WTC11 (cell line): Measurements from ENCODE around the gene ABCC4. TPM values are rescaled to one million over a fixed set of nuclear protein-coding genes. Genes with fewer than 3 reads are reported as not detected.

Source experiments
- ATAC-seq: fragments of 200-7000 bp; cut with Tn5 transposase; 2 replicates; pipeline ENCODE4 v1.10.0; 2021; ENCODE audit warnings: mild to moderate bottlenecking, moderate library complexity
- CTCF ChIA-PET: fragments of 300-600 bp; sonication (Branson Sonifier 250); formaldehyde crosslinking; loops from one replicate; lab custom pipeline; 2021; ENCODE audit warnings: antibody characterized with exemption; lab: Charles Lee
- POLR2A ChIA-PET: fragments of 350-600 bp; sonication (Branson Sonifier 250); formaldehyde crosslinking; loops from one replicate; lab custom pipeline; 2021; ENCODE audit warnings: antibody characterized with exemption; lab: Charles Lee
- DNase-seq: peaks from one replicate; pipeline ENCODE4 v3.0.0; 2021; ENCODE audit warnings: low spot score
- H3K27ac Mint-ChIP-seq: 2 replicates; pipeline ENCODE4 v1.8.0; 2021; ENCODE audit warnings: mixed read lengths
- H3K27me3 Mint-ChIP-seq: 2 replicates; pipeline ENCODE4 v1.8.0; 2021; ENCODE audit warnings: low read depth, mild to moderate bottlenecking, moderate library complexity, mixed read lengths
- H3K36me3 Mint-ChIP-seq: 2 replicates; pipeline ENCODE4 v1.8.0; 2021; ENCODE audit warnings: mixed read lengths
- H3K4me1 Mint-ChIP-seq: 2 replicates; pipeline ENCODE4 v1.8.0; 2022; ENCODE audit warnings: mixed read lengths
- H3K4me3 Mint-ChIP-seq: 2 replicates; pipeline ENCODE4 v1.8.0; 2021; ENCODE audit warnings: mild to moderate bottlenecking, moderate library complexity, mixed read lengths
- H3K9me3 Mint-ChIP-seq: 2 replicates; pipeline ENCODE4 v1.8.0; 2021; ENCODE audit warnings: mixed read lengths
- ATF6 ChIP-seq: sonication (generic); formaldehyde crosslinking; IDR thresholded peaks from 2 replicates; pipeline ENCODE4 v1.8.1; 2023; ENCODE audit warnings: mild to moderate bottlenecking, missing genetic modification reagents
- FOXJ3 ChIP-seq: sonication (generic); formaldehyde crosslinking; IDR thresholded peaks from 2 replicates; pipeline ENCODE4 v1.9.0; 2021; ENCODE audit warnings: missing genetic modification reagents, mild to moderate bottlenecking, borderline replicate concordance
- GTF2I ChIP-seq: fragments of 250-450 bp; sonication (Bioruptor Pico); conservative IDR thresholded peaks from 2 replicates; pipeline ENCODE4 v1.4.0; 2021; ENCODE audit warnings: mild to moderate bottlenecking
- HMGA2 ChIP-seq: fragments of 250-450 bp; sonication (Bioruptor Pico); IDR thresholded peaks from 2 replicates; pipeline ENCODE4 v1.4.0; 2021; ENCODE audit warnings: mild to moderate bottlenecking, moderate library complexity
- IRF2 ChIP-seq: sonication (generic); formaldehyde crosslinking; IDR thresholded peaks from 2 replicates; pipeline ENCODE4 v1.8.0; 2022; ENCODE audit warnings: low read depth, missing genetic modification reagents, borderline replicate concordance
- JUN ChIP-seq: sonication (generic); formaldehyde crosslinking; IDR thresholded peaks from 2 replicates; pipeline ENCODE4 v1.8.0; 2023; ENCODE audit warnings: mild to moderate bottlenecking, missing genetic modification reagents
- KAT7 ChIP-seq: sonication (generic); formaldehyde crosslinking; IDR thresholded peaks from 2 replicates; pipeline ENCODE4 v1.8.1; 2023; ENCODE audit warnings: missing genetic modification reagents, mild to moderate bottlenecking, borderline replicate concordance
- NFYB ChIP-seq: sonication (generic); formaldehyde crosslinking; conservative IDR thresholded peaks from 2 replicates; pipeline ENCODE4 v1.8.0; 2022; ENCODE audit warnings: low read depth, missing genetic modification reagents
- NR2C2 ChIP-seq: sonication (generic); formaldehyde crosslinking; IDR thresholded peaks from 2 replicates; pipeline ENCODE4 v1.8.0; 2022; ENCODE audit warnings: mild to moderate bottlenecking, missing genetic modification reagents
- PRDM15 ChIP-seq: sonication (generic); formaldehyde crosslinking; IDR thresholded peaks from 2 replicates; pipeline ENCODE4 v1.8.0; 2022; ENCODE audit warnings: missing genetic modification reagents
- PRRX2 ChIP-seq: fragments of 250-450 bp; sonication (Bioruptor Pico); IDR thresholded peaks from 2 replicates; pipeline ENCODE4 v1.8.0; 2021; ENCODE audit warnings: mild to moderate bottlenecking
- RORB ChIP-seq: fragments of 250-450 bp; sonication (Bioruptor Pico); IDR thresholded peaks from 2 replicates; pipeline ENCODE4 v1.9.0; 2021; ENCODE audit warnings: mild to moderate bottlenecking
- SMAD4 ChIP-seq: sonication (generic); formaldehyde crosslinking; IDR thresholded peaks from 2 replicates; pipeline ENCODE4 v1.8.0; 2022; ENCODE audit warnings: mild to moderate bottlenecking, missing genetic modification reagents
- TCF7 ChIP-seq: sonication (generic); formaldehyde crosslinking; IDR thresholded peaks from 2 replicates; pipeline ENCODE4 v1.8.0; 2022; ENCODE audit warnings: mild to moderate bottlenecking, low read depth, missing genetic modification reagents, moderate library complexity
- ZBTB21 ChIP-seq: sonication (generic); formaldehyde crosslinking; IDR thresholded peaks from 2 replicates; pipeline ENCODE4 v1.8.1; 2023; ENCODE audit warnings: mild to moderate bottlenecking, missing genetic modification reagents, borderline replicate concordance
- total RNA-seq: library from RNA; stranded (reverse); gene quantifications from 3 replicates; pipeline ENCODE4 v1.2.3, GENCODE V29; 2021
- TF ChIP-seq, protein P1 (sequence below): sonication (generic); formaldehyde crosslinking; IDR thresholded peaks from 2 replicates; pipeline ENCODE4 v1.8.1; 2022; ENCODE audit warnings: low read depth, missing genetic modification reagents, borderline replicate concordance
- TF ChIP-seq, protein P2 (sequence below): sonication (generic); formaldehyde crosslinking; IDR thresholded peaks from 2 replicates; pipeline ENCODE4 v1.8.1; 2023; ENCODE audit warnings: mild to moderate bottlenecking, missing genetic modification reagents
- TF ChIP-seq, protein P3 (sequence below): sonication (generic); formaldehyde crosslinking; IDR thresholded peaks from 2 replicates; pipeline ENCODE4 v1.8.1; 2023; ENCODE audit warnings: mild to moderate bottlenecking, moderate library complexity, missing genetic modification reagents
- TF ChIP-seq, protein P4 (sequence below): sonication (generic); formaldehyde crosslinking; IDR thresholded peaks from 2 replicates; pipeline ENCODE4 v1.8.1; 2023; ENCODE audit warnings: mild to moderate bottlenecking, missing genetic modification reagents, moderate library complexity

Gene ABCC4
- total RNA-seq, 1 experiment from 2014 or later, result 7.2 TPM

- no peaks in the 10 kb centered on the region for H3K9me3 Mint-ChIP-seq
- ATAC-seq, result no peak
- no peak for DNase-seq
- TF ChIP-seq FOXJ3 (CRISPR knock-in tag) (no peak), NR2C2 (no peak)
- TF ChIP-seq, protein P1, sequence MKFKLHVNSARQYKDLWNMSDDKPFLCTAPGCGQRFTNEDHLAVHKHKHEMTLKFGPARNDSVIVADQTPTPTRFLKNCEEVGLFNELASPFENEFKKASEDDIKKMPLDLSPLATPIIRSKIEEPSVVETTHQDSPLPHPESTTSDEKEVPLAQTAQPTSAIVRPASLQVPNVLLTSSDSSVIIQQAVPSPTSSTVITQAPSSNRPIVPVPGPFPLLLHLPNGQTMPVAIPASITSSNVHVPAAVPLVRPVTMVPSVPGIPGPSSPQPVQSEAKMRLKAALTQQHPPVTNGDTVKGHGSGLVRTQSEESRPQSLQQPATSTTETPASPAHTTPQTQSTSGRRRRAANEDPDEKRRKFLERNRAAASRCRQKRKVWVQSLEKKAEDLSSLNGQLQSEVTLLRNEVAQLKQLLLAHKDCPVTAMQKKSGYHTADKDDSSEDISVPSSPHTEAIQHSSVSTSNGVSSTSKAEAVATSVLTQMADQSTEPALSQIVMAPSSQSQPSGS (CRISPR knock-in tag), result no peak
- H3K27ac Mint-ChIP-seq, result no peak overlapping the region
- H3K4me1 Mint-ChIP-seq, result no peaks in the 10 kb centered on the region
- no peak overlapping the region for H3K4me3 Mint-ChIP-seq
- H3K27me3 Mint-ChIP-seq, result no peaks in the 10 kb centered on the region
- CTCF ChIA-PET, result no interaction called here
- POLR2A ChIA-PET, result no interaction called here
- no peaks in the 10 kb centered on the region for H3K36me3 Mint-ChIP-seq
Observed at GRCh38 chr13:95253033-95253432, 48.2 kb downstream of the ABCC4 start.

GRCh38 chr13:95251641-95252040, 49.6 kb downstream of the ABCC4 start:
- CTCF ChIA-PET, result no interaction called here
- H3K4me1 Mint-ChIP-seq, result no peaks in the 10 kb centered on the region
- no peaks in the 10 kb centered on the region for H3K27me3 Mint-ChIP-seq
- POLR2A ChIA-PET, result no interaction called here
- no peak overlapping the region for H3K4me3 Mint-ChIP-seq
- no peaks in the 10 kb centered on the region for H3K9me3 Mint-ChIP-seq
- H3K36me3 Mint-ChIP-seq, result no peaks in the 10 kb centered on the region
- DNase-seq (no peak), ATAC-seq (no peak)
- H3K27ac Mint-ChIP-seq, result no peak overlapping the region
- TF ChIP-seq ZBTB21 (no peak), IRF2 (CRISPR knock-in tag) (no peak), PRRX2 (no peak), PRDM15 (CRISPR knock-in tag) (no peak), KAT7 (CRISPR knock-in tag) (no peak), RORB (CRISPR knock-in tag) (no peak), JUN (no peak), TCF7 (CRISPR knock-in tag) (no peak)
- TF ChIP-seq, protein P2, sequence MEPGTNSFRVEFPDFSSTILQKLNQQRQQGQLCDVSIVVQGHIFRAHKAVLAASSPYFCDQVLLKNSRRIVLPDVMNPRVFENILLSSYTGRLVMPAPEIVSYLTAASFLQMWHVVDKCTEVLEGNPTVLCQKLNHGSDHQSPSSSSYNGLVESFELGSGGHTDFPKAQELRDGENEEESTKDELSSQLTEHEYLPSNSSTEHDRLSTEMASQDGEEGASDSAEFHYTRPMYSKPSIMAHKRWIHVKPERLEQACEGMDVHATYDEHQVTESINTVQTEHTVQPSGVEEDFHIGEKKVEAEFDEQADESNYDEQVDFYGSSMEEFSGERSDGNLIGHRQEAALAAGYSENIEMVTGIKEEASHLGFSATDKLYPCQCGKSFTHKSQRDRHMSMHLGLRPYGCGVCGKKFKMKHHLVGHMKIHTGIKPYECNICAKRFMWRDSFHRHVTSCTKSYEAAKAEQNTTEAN, result no peak
- TF ChIP-seq, protein P3, sequence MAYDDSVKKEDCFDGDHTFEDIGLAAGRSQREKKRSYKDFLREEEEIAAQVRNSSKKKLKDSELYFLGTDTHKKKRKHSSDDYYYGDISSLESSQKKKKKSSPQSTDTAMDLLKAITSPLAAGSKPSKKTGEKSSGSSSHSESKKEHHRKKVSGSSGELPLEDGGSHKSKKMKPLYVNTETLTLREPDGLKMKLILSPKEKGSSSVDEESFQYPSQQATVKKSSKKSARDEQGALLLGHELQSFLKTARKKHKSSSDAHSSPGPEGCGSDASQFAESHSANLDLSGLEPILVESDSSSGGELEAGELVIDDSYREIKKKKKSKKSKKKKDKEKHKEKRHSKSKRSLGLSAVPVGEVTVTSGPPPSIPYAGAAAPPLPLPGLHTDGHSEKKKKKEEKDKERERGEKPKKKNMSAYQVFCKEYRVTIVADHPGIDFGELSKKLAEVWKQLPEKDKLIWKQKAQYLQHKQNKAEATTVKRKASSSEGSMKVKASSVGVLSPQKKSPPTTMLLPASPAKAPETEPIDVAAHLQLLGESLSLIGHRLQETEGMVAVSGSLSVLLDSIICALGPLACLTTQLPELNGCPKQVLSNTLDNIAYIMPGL, result no peak

GRCh38 chr13:95250961-95251360, 50.3 kb downstream of the ABCC4 start:
- no peaks in the 10 kb centered on the region for H3K36me3 Mint-ChIP-seq
- ChIA-PET POLR2A (interaction anchor here (0.7 kb wide), 1 partner anchor 29 kb away, joined by 6 read pairs; no protein-coding TSS in a partner anchor), CTCF (no interaction called here)
- no peaks in the 10 kb centered on the region for H3K9me3 Mint-ChIP-seq
- H3K27ac Mint-ChIP-seq, result no peak overlapping the region
- H3K4me1 Mint-ChIP-seq, result no peaks in the 10 kb centered on the region
- H3K4me3 Mint-ChIP-seq, result no peak overlapping the region
- no peaks in the 10 kb centered on the region for H3K27me3 Mint-ChIP-seq
- DNase-seq, result no peak
- ATAC-seq, result no peak
- TF ChIP-seq HMGA2 (CRISPR knock-in tag) (no peak), ATF6 (CRISPR knock-in tag) (no peak), NR2C2 (no peak), RORB (CRISPR knock-in tag) (no peak), SMAD4 (CRISPR knock-in tag) (no peak), NFYB (CRISPR knock-in tag) (no peak), GTF2I (CRISPR knock-in tag) (no peak), IRF2 (CRISPR knock-in tag) (no peak), PRRX2 (no peak)
- TF ChIP-seq, protein P1 (CRISPR knock-in tag), result no peak
- TF ChIP-seq, protein P4, sequence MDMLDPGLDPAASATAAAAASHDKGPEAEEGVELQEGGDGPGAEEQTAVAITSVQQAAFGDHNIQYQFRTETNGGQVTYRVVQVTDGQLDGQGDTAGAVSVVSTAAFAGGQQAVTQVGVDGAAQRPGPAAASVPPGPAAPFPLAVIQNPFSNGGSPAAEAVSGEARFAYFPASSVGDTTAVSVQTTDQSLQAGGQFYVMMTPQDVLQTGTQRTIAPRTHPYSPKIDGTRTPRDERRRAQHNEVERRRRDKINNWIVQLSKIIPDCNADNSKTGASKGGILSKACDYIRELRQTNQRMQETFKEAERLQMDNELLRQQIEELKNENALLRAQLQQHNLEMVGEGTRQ (CRISPR knock-in tag), result no peak
